C4-2B (cell line): ENCODE data around the gene NR6A1.

Experiments used
- H3K27ac ChIP-seq: fragments of 450-650 bp; 2 replicates; pipeline ENCODE4 v1.5.1; 2017
- ZFX ChIP-seq: fragments of 450-650 bp; IDR thresholded peaks from 2 replicates; pipeline ENCODE4 v1.6.1; 2017
- TF ChIP-seq, protein P1 (sequence below): fragments of 450-650 bp; conservative IDR thresholded peaks from 2 replicates; pipeline ENCODE4 v1.5.1; 2017; ENCODE audit warnings: mild to moderate bottlenecking

NR6A1 gene

DNA sequence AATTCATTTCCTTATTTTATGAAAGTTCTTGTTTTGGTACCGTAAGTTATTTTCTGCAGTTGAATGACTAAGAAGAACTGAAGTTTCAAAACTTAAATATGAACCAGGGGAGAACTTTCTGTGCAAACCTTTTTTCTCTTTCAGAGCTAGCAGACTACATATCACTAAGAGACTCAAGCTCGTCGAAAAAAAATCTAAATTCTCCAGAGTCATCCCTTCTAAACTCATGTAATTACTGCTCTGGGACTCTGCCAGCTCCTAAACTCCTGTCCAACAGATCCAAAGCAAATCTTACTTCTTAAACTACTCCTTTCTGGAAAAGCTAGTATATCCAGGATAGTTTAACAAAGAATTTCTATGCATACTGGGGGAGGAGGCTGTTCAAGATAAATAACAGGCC is 176.9 kb downstream of the NR6A1 start:
- no peak overlapping the region for H3K27ac ChIP-seq

GRCh38 chr9:124593651-124594058 is 177.5 kb downstream of the NR6A1 start:
- TF ChIP-seq, protein P1, sequence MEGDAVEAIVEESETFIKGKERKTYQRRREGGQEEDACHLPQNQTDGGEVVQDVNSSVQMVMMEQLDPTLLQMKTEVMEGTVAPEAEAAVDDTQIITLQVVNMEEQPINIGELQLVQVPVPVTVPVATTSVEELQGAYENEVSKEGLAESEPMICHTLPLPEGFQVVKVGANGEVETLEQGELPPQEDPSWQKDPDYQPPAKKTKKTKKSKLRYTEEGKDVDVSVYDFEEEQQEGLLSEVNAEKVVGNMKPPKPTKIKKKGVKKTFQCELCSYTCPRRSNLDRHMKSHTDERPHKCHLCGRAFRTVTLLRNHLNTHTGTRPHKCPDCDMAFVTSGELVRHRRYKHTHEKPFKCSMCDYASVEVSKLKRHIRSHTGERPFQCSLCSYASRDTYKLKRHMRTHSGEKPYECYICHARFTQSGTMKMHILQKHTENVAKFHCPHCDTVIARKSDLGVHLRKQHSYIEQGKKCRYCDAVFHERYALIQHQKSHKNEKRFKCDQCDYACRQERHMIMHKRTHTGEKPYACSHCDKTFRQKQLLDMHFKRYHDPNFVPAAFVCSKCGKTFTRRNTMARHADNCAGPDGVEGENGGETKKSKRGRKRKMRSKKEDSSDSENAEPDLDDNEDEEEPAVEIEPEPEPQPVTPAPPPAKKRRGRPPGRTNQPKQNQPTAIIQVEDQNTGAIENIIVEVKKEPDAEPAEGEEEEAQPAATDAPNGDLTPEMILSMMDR = no peak
- no peak for TF ChIP-seq ZFX
- H3K27ac ChIP-seq = no peak overlapping the region

More for the DNA sequence above, 176.9 kb downstream of the NR6A1 start:
- TF ChIP-seq, protein P1 = no peak
- no peak for TF ChIP-seq ZFX

GRCh38 chr9:124593200-124593599 is 177.9 kb downstream of the NR6A1 start:
- no peak overlapping the region for H3K27ac ChIP-seq
- no peak for TF ChIP-seq ZFX
- TF ChIP-seq, protein P1 = no peak

- TF ChIP-seq, protein P1 = no peak
- TF ChIP-seq ZFX = no peak
These were observed 180.0 kb downstream of the NR6A1 start for GRCh38 chr9:124590889-124591641.

DNA sequence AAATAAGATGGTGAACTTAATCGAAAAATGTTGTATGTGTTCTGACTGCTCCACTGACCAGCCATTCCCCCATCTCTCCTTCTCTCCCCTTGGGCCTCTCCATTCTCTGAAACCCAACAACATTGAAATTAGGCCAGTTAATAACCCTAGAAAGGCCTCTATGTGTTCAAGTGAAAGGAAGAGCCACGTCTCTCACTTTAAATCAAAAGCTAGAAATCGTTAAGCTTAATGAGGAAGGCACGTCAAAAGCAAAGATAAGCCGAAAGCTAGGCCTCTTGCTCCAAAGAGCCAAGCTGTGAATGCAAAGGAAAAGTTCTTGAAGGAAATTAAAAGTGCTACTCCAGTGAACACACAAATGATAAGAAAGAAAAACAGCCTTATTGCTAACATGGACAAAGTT is 186.5 kb downstream of the NR6A1 start:
- no peak for TF ChIP-seq ZFX
- TF ChIP-seq, protein P1 = no peak

More at GRCh38 chr9:124590889-124591641, 180.0 kb downstream of the NR6A1 start:
- H3K27ac ChIP-seq = no peak overlapping the region

GRCh38 chr9:124583134-124583533 is 188.0 kb downstream of the NR6A1 start:
- no peak overlapping the region for H3K27ac ChIP-seq
- no peak for TF ChIP-seq ZFX
- TF ChIP-seq, protein P1 = no peak

More for the DNA sequence above, 186.5 kb downstream of the NR6A1 start:
- H3K27ac ChIP-seq = no peak overlapping the region

GRCh38 chr9:124580186-124580585 is 190.9 kb downstream of the NR6A1 start:
- H3K27ac ChIP-seq = no peak overlapping the region
- TF ChIP-seq, protein P1 = no peak
- no peak for TF ChIP-seq ZFX
